ENCODE measurements around the gene FAM20A. TPM values are rescaled to one million over a fixed set of nuclear protein-coding genes. Genes with fewer than 3 reads are reported as not detected.
A peak's percentile ranks its signal among the peaks of the same experiment; 100 is the strongest.

Gene FAM20A
- total RNA-seq, 4 donors from 2014 or later = 0.78 to 6.4 (median 4.7) TPM

- H3K4me1 ChIP-seq = peaks cover 63% of the 10 kb centered on the region
- peaks cover 19% of the 10 kb centered on the region for H3K27me3 ChIP-seq
- no peaks in the 10 kb centered on the region for H3K36me3 ChIP-seq
- H3K27ac ChIP-seq = peak overlapping the region; percentile 91
- H3K9me3 ChIP-seq = no peaks in the 10 kb centered on the region
- peak overlapping the region; percentile 75 for H3K4me3 ChIP-seq
- 91% methylated on average over 4 of the region's 4 CpGs for WGBS
- TF ChIP-seq POLR2A (IDR thresholded peaks at IDR 0.05) = no peak
- no peak for TF ChIP-seq POLR2AphosphoS5 (IDR thresholded peaks at IDR 0.05)
- TF ChIP-seq CTCF (IDR thresholded peaks at IDR 0.05) = no peak
- TF ChIP-seq EP300 (IDR thresholded peaks at IDR 0.05) = no peak
- no peak for DNase-seq (ENCODE audit: low spot score in 2 of 2)
These were observed 3.1 kb downstream of the FAM20A start for GRCh38 chr17:68598074-68598473.

- no peak for TF ChIP-seq POLR2AphosphoS5 (IDR thresholded peaks at IDR 0.05)
- TF ChIP-seq CTCF (IDR thresholded peaks at IDR 0.05) = no peak
- TF ChIP-seq EP300 (IDR thresholded peaks at IDR 0.05) = no peak
- Histone ChIP-seq H3K36me3 (no peaks in the 10 kb centered on the region), H3K4me3 (no peak overlapping the region), H3K9me3 (no peaks in the 10 kb centered on the region), H3K27ac (no peak overlapping the region), H3K4me1 (peaks cover 60% of the 10 kb centered on the region), H3K27me3 (peaks cover 19% of the 10 kb centered on the region)
- no peak for DNase-seq (ENCODE audit: low spot score in 2 of 2)
- 70% methylated on average over 5 of the region's 5 CpGs for WGBS
These were observed 4.7 kb downstream of the FAM20A start for GRCh38 chr17:68596411-68596945.

DNA sequence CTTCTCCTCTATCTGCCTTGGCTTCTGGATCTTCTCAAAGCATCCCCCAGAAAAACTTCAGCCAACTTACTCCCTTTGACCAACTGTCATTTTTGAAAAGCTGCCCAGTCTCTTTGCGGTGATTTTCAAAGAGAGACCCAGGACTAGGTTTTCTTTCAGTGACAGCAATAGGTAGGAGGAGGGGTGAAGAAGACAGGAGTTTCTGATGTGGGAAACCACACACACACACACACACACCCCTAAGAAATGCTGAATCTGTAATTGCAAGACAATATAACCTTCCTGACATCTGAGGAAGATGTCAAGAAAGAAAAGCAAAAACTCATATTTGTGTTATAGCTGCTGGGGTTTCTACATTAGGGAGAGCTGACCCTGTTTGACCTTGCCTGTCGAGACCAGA lies 5.2 kb downstream of the FAM20A start:
- no peaks in the 10 kb centered on the region for H3K36me3 ChIP-seq
- peaks cover 56% of the 10 kb centered on the region for H3K4me1 ChIP-seq
- no peak overlapping the region for H3K4me3 ChIP-seq
- H3K27ac ChIP-seq = no peak overlapping the region
- 71% methylated on average over 2 of the region's 2 CpGs for WGBS
- no peaks in the 10 kb centered on the region for H3K9me3 ChIP-seq
- DNase-seq (ENCODE audit: low spot score in 2 of 2) = no peak
- peaks cover 14% of the 10 kb centered on the region for H3K27me3 ChIP-seq
- TF ChIP-seq POLR2A (IDR thresholded peaks at IDR 0.05) = no peak
- no peak for TF ChIP-seq CTCF (IDR thresholded peaks at IDR 0.05)
- no peak for TF ChIP-seq POLR2AphosphoS5 (IDR thresholded peaks at IDR 0.05)
- no peak for TF ChIP-seq EP300 (IDR thresholded peaks at IDR 0.05)

GRCh38 chr17:68595496-68595895 lies 5.7 kb downstream of the FAM20A start:
- Histone ChIP-seq H3K27me3 (peaks cover 11% of the 10 kb centered on the region), H3K9me3 (no peaks in the 10 kb centered on the region), H3K4me1 (peaks cover 53% of the 10 kb centered on the region), H3K4me3 (no peak overlapping the region), H3K36me3 (no peaks in the 10 kb centered on the region), H3K27ac (peak overlapping the region; percentile 32)
- TF ChIP-seq POLR2AphosphoS5 (IDR thresholded peaks at IDR 0.05) = no peak
- no peak for TF ChIP-seq POLR2A (IDR thresholded peaks at IDR 0.05)
- no peak for TF ChIP-seq CTCF (IDR thresholded peaks at IDR 0.05)
- no peak for TF ChIP-seq EP300 (IDR thresholded peaks at IDR 0.05)
- 71% methylated on average over 5 of the region's 5 CpGs for WGBS
- DNase-seq (ENCODE audit: low spot score in 2 of 2) = no peak

DNA sequence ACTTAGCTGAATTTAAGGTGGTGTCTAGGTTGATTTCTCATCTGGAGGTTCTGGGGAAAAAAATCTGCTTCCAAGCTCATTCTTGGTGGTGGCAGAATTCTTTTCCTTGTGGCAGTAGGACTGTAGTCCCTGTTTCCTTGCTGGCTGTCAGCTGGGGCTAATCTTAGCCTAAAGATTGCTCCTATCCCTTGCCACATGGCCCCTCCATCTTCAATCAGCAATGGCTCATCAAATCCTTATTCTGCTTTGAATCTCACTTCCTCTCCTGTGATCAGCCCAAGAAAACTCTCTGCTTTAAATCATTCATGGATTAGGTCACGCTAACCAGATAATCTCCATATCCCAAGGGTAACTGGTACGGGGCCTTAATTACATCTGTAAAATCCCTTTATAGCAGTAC lies 6.6 kb downstream of the FAM20A start:
- no peak for DNase-seq (ENCODE audit: low spot score in 2 of 2)
- Histone ChIP-seq H3K36me3 (no peaks in the 10 kb centered on the region), H3K9me3 (no peaks in the 10 kb centered on the region), H3K27me3 (peaks cover 1% of the 10 kb centered on the region), H3K27ac (peak overlapping the region; percentile 34), H3K4me1 (peaks cover 44% of the 10 kb centered on the region), H3K4me3 (no peak overlapping the region)
- 63% methylated on average over 2 of the region's 2 CpGs for WGBS
- TF ChIP-seq POLR2AphosphoS5 (IDR thresholded peaks at IDR 0.05) (no peak), POLR2A (IDR thresholded peaks at IDR 0.05) (no peak), EP300 (IDR thresholded peaks at IDR 0.05) (no peak), CTCF (IDR thresholded peaks at IDR 0.05) (no peak)
